HG02981 (cell line): ENCODE data around the gene ABCA1.
"Not testable (repeated sequence)": the region's sequence is repeated elsewhere in the genome, so short reads cannot be mapped to it uniquely, and the experiment has no call there.

Experiments
- ATAC-seq: cut with Tn5 transposase; IDR thresholded peaks from one replicate; pipeline ENCODE4 v1.9.1; 2021; ENCODE audit warnings: mild to moderate bottlenecking, moderate library complexity; ENCODE audit not compliant: unreplicated experiment

The ABCA1 gene

DNA sequence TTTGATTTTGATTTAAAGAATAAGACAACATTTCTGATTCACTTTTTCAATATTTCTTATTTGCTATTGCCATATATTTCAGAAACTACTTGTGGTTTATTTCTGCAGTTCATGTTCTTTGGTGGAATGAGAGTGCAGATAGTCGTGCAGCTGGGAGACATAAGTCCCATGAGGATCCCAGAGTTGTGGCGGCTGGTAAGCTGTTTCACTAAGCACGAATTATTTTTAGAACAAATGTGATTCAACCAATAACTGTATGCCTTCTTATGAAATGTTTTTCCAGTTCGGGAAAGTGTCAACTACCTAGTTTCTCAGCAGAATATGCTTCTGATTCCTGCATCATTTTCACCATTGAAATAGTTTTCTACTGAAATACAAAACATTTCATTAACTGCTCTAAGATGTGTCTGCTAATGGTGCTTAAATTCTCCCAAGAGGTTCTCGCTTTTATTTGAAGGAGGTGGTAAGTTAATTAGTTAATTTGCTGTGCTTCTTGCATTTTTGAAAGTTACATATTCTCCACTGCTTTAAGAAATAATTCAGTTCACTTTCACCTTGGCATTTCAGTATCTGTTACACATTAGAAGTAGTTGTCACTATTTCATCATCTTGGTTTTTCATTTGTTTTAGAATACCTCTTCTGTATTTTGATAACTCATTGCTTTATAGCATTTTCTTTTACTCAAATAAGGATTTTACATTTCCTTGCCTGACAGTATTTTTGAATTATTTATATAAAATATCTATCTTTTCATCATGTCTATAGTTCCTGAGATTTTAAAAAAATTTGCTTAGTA, 155.0 kb downstream of the ABCA1 start:
- peak; percentile 25 for ATAC-seq

DNA sequence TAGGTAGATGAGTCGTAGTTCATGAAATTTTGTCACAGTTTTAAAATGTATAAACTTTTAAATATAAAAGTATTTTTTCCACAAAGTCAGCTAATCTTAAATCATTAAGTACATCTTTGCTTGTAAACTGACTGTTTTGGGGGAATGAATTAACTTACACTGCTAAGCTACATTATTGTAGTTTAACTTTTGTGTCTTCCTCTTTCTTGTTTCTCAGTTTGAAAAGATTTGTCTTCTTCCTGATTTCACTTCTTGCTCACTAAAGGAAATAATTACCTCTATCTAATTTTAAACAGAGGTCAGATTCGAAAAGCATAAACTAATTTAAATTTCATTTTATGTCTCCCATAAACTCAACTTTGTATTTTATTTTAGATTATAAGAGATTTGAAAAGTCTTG, 158.3 kb downstream of the ABCA1 start:
- ATAC-seq, result no peak

DNA sequence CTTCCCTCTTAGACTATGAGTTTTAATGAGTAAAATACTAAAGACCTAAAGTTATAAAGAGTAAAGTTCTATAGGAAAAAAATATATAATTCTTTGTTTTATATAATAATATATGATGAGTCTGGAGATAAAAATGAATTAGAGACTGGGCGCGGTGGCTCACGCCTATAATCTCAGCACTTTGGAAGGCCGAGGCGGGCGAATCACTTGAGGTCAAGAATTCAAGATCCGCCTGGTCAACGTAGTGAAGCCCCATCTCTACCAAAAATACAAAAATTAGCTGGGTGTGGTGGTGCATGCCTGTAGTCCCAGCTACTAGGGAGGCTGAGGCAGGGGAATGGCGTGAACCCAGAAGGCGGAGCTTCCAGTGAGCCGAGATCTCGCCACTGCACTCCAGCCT, 158.9 kb downstream of the ABCA1 start:
- not testable (repeated sequence) for ATAC-seq

DNA sequence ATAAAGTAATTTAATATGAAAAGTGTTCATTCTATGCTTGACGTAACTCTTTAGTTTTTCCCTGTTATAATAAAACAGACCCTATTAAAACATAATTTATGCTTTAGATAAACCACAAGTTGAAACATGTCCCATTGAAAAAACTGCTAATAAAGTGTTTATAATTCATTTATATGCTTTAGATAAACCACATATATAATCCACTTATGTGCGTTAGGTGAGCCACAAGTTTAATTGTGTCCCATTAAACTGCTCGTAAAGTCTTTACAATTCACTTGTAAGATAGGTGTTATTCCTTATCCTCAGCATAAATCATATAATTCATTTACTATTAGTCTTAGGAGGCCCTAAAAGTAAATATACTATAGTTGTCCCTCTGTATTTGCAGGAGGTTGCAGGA, 160.4 kb downstream of the ABCA1 start:
- ATAC-seq, result no peak

DNA sequence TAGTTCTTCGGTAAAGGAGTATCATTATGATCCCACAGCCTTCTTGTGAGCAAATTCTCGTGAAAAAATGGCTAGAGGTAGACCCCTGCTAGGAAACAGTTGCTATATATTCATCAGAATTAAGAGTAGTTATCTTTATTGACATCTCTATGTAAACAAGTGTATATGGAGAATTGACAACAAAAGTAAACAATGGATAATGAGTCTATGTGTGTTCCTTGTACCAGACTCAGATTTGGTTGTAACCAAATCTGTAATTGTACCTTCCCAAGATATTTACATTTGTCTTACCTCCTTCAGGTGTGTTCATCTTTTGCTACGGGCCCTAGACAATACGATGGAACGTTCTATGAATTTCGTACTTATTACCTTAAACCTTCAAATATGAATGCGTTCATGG, 161.9 kb downstream of the ABCA1 start:
- ATAC-seq, result no peak

DNA sequence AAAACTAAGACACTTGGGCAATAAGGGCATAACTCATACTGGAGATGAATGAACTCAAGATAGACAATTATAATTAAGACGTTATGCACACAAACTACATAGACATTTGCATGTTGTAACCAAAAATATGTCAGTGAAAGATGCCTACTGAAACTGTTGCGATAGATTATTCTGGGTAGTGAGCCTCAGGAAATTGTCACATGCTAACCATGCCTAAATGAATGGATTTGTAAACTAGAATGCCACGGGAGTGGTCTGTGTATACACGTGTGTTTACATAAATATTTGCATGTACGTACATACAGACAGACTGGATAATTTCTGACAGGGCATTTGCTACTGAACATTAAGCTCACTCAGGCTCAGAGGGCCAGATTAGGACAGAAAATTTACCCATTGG, 162.8 kb downstream of the ABCA1 start:
- ATAC-seq, result peak; percentile 46

DNA sequence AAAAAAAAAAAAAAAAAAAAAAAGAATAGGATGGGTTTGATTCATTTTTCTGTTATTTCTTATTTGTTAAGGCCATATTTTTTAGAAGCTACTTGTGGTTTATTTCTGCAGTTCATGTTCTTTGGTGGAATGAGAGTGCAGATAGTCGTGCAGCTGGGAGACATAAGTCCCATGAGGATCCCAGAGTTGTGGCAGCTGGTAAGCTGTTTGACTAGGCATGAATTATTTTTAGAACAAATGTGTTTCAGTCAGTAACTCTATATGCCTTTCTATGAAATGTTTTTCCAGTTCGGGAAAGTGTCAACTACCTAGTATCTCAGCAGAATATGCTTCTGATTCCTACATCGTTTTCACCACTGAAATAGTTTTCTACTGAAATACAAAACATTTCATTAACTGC, 169.0 kb downstream of the ABCA1 start:
- peak; percentile 32 for ATAC-seq

DNA sequence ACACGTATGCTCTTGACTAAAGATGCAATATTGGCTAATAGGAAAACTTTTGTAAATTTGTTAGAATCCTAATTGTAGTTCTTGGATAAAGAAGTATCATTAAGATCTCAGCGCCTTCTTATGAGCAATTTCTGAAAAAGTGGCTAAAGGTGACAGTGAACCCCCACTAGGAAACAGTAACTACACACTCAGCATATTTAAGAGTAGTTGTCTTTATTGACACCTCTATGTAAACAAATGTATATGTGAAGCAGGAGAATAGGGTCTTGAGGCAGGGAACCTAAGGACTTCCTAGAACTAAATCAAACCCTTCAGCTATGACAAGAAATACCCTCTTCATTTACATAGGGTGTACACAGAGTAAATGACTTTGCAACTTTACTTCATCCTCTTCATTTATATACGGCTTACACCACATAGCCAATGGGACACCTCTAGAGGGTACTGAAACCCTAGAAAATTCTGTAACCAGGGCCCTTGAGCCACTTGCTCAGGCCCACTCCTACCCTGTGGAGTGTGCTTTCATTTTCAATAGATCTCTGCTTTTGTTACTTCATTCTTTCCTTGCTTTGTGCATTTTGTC, 177.7 kb downstream of the ABCA1 start:
- peak; percentile 20 for ATAC-seq

DNA sequence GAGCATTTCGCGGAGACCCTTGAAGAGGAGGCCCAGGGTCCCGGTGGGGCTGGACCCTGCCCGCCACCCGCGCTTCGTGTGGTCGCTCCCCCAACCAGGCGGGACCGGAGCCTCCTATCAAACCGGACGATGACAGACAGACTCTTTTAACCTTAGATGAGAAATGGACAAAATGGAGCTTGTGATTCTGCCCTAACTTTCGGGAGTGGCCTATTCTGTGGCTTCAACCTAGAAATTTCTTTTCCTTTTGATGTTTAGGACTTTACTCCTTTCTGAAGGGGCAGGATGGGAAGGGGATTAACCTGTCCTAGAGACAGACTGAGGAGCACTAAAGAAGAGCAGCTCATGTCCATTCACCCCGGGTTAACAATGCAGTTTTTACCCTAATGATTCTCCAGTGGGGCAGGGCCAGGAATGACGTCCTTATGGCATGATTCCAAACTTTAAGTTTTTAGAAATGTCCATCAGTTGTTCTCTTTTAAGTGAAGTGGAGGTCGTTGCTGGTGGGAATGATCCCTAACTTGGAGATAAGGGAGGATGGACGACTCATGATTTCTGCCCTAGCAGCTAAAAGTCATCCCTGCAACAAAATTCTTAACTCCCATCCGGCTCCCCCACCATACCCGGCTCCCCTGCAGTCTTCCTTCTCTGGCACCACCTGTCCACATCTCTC, 179.5 kb downstream of the ABCA1 start:
- ATAC-seq, result peak; percentile 1

DNA sequence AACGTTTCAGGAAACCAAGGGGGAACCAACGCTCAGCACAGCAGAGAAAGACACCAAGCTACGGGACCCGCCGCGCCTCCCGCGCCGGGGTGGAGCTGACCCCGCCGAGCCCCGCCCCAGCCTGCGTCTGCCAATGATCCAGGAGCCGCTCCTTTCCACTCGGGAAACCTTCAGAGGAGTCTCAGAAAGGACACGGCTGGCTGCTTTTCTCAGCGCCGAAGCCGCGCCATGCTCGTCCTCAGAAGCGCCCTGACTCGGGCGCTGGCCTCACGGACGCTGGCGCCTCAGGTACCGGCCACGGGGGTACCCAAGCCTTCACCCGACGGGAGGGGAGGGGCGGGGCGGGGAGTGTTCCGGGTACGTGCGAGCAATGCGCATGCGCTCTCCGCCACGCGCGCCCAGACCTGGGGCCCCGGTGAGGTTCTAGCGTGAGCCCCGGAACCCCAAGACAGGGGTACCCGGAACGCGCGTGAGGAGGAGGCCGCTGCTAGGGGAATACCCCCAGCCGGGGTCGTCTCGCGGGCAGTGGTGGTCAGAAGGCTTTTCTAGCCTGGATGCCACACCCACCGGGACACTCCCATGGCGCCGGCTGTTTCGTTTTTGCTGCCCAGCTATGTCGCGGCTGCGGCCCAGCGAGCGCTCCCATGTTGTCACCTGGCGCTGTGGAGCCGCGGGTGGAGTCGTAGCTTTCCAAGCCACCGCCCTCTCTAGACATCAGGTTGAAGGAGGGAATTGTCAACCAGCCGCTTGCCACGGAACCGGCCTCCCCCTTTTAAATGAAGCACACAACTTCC, 180.2 kb downstream of the ABCA1 start, which contains the start of gene NIPSNAP3A:
Gene NIPSNAP3A, plus strand, starts transcription at position 119 of the 794 bp plus-strand sequence. Its CDS starts 110 bp downstream, at position 229.
- ATAC-seq, result peak; percentile 83

DNA sequence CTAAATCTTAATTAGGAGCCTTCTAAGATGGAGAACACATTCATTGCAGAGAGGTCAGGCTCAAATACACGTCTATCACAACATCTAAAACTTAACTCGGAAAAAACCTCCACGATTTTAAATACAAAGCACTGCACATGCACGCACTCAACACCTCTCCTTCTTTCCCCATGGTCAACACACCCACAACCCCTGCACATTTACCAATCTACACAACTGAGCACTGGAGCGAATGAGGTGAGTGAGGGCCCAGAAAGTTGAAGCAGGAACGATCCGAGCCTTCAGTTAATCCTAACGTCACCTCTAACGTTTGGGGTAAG, 180.8 kb downstream of the ABCA1 start:
- no peak for ATAC-seq

DNA sequence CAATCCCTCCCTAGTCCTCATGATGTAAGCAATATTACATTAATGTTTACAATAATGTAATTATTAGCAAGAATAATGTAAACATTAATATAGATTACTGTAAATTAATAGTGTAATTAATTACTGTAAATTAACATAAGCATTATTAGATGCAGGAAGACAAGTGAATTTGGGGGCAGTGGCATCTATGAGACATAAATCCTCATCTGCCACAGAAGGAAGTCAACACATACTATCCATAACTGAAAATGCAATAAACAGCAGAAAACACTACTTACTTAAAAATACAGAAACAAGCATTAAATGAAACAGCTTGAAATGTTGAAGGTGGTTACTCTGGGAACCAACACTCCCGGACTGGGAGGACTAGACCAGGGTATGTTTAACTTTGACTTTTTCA, 181.2 kb downstream of the ABCA1 start:
- no peak for ATAC-seq

DNA sequence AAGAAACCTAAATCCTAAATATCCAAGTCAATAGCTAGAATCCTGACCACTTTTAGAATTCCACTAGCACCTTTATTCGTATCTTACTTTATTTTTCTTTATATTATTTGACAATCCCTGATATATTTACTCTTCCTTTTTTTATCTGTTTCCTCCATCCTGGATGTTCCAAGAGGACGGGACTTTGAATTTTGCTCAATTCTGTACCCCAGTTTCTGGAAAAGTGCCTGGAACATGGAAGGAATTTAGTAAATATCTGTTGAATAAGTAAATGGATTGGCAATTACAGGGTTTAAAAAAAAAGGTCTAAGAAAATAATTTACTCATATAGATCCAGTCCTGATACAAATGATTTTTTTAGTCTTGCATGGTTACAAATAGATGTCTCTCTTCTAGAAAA, 181.7 kb downstream of the ABCA1 start:
- no peak for ATAC-seq

DNA sequence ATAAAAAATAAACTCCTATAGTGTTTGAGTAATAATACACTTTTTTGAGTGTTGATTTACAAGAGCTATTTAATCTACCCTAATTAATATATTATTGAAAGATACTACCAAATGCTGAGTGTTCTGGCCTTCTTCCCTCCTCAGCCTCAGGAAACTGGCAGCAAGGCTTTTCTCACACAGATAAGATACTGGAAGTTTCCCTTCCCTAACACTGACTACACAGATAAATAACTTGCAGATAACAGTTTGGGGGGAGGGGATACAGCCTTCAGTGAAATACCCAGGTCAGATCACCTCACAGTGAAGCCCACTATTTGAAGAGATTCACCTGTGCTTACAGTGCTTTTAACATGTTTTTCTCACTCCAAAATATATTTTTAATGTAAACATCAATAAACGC, 182.1 kb downstream of the ABCA1 start:
- ATAC-seq, result no peak

DNA sequence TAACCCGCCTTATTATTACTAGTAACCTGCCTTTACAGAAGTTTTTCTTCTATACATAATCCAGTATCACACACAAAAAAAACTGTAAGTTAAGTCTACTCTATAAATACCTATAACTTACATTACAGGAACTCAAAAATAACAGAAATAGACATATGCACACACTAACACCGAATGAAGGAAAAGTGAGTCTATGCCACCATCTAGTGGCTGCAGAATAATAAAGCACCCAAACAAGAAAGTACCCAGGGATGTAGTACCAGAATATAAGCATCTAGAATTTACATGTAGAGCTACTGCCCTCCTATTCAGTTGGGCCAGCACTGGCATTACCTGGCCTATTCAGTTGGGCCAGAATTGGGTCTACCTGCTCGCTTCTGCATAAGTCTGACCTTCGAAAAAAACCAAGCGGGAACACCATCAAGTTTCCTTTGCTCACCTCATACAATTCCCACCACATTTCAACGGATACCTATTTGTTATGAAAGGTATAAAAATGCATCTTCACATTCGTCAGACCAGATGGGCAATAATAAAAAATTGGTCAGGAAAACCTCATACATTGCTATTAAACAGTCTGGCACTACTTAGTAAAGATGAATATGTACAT, 184.5 kb downstream of the ABCA1 start:
- ATAC-seq, result peak; percentile 45

DNA sequence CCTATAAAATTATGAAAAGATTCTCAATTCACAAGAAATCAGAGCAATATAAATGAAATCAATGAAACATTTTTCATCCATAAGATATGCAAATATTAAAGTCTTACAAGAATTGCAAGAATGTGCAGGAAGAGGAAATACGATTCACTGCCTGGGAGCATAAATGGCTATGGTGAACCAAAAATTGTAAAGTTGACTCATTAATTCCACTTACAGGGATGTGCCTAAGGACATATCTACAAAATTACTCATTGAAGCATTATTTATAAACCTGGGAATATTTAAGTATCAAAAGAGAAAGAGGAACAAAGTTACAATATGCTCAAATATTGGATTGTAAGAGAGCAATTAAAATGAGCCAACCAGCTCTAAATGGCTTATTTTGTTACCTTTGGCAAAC, 187.3 kb downstream of the ABCA1 start:
- ATAC-seq, result no peak

DNA sequence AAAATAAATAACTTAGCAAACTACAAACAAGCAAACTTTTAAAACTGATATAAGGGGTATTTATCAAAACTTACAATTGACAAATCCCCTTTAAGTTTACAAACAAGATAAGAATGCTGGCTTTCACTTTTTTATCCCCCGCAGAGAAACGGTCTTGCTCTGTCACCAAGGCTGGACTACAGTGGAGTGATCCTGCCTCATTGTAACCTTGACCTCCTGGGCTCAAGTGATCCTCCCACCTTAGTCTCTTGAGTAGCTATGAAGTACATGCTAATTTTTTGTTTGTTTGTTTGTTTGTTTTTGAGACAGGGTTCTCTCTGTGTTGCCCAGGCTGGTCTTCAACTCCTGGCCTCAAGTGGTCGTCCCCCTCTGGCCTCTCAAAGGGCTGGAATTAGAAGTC, 189.5 kb downstream of the ABCA1 start:
- ATAC-seq, result no peak
